HEK293T (cell line): ENCODE data around the gene SERAC1.

Source experiments
- ARNT ChIP-seq: fragments of 450-650 bp; IDR thresholded peaks from 2 replicates; pipeline ENCODE4 v1.6.1; 2017; ENCODE audit warnings: mild to moderate bottlenecking
- CTBP1 ChIP-seq: fragments of 450-650 bp; IDR thresholded peaks from 2 replicates; pipeline ENCODE4 v1.6.1; 2016; ENCODE audit warnings: borderline replicate concordance
- FOXA1 ChIP-seq: fragments of 450-650 bp; IDR thresholded peaks from 2 replicates; pipeline ENCODE4 v1.6.1; 2016; ENCODE audit warnings: mild to moderate bottlenecking
- FOXK2 ChIP-seq: fragments of 450-650 bp; IDR thresholded peaks from 2 replicates; pipeline ENCODE4 v1.6.1; 2016; ENCODE audit warnings: mild to moderate bottlenecking
- FOXM1 ChIP-seq: fragments of 450-650 bp; IDR thresholded peaks from 2 replicates; pipeline ENCODE4 v1.6.1; 2017; ENCODE audit warnings: mild to moderate bottlenecking, borderline replicate concordance
- NFRKB ChIP-seq: fragments of 450-650 bp; IDR thresholded peaks from 2 replicates; pipeline ENCODE4 v1.6.1; 2016; ENCODE audit warnings: mild to moderate bottlenecking, moderate library complexity
- SP1 ChIP-seq: fragments of 450-650 bp; IDR thresholded peaks from 2 replicates; pipeline ENCODE4 v1.6.1; 2017
- SUZ12 ChIP-seq: fragments of 450-650 bp; IDR thresholded peaks from 2 replicates; pipeline ENCODE4 v1.6.1; 2016; ENCODE audit warnings: mild to moderate bottlenecking
- ZNF384 ChIP-seq: fragments of 450-650 bp; IDR thresholded peaks from 2 replicates; pipeline ENCODE4 v1.6.1; 2016
- TF ChIP-seq, protein P1 (sequence below): fragments of 450-650 bp; IDR thresholded peaks from 2 replicates; pipeline ENCODE4 v1.6.1; 2016

DNA sequence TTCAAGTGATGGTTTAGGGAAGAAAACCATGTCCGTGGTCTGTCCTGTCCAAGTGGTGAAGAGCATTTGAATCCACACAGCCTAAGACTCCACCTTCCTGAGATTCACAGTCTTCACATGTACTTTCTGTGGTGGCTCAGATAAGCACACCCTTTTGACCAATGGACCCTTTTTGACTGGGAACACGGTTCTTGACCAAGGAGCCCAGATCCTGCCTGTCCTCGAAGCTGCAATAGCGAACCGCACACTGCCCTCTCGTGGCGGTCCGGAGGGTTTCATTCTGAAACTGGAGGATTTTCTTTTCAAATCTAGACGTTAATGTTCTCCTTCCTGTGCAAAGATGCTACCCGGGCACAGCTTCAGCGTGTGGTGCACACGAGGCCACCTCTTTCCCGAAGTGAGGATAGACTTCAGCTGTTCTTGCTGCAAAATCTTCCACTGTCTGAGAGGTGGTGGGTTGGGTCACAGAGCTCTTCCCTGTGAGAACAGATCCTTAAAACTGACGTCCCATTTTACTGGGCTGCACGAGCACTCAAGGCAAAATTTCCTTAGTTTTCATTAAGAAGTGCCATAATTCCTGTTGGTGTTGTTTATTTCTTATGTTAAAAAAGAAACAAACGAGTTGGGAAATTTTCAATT is 95.9 kb downstream of the SERAC1 start:
- TF ChIP-seq FOXM1, result no peak
- no peak for TF ChIP-seq SP1
- TF ChIP-seq, protein P1, sequence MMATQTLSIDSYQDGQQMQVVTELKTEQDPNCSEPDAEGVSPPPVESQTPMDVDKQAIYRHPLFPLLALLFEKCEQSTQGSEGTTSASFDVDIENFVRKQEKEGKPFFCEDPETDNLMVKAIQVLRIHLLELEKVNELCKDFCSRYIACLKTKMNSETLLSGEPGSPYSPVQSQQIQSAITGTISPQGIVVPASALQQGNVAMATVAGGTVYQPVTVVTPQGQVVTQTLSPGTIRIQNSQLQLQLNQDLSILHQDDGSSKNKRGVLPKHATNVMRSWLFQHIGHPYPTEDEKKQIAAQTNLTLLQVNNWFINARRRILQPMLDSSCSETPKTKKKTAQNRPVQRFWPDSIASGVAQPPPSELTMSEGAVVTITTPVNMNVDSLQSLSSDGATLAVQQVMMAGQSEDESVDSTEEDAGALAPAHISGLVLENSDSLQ, result no peak
- TF ChIP-seq FOXK2, result no peak
- TF ChIP-seq ZNF384, result no peak
- no peak for TF ChIP-seq FOXA1
- no peak for TF ChIP-seq ARNT
- no peak for TF ChIP-seq SUZ12
- TF ChIP-seq CTBP1, result no peak
- TF ChIP-seq NFRKB, result no peak
